ENCODE measurements around the gene TNFRSF1B.

- TF ChIP-seq CTCF (IDR thresholded peaks at IDR 0.05): no peak
- no peak for TF ChIP-seq EP300 (IDR thresholded peaks at IDR 0.05)
- TF ChIP-seq POLR2A (IDR thresholded peaks at IDR 0.05): no peak
Measured at GRCh38 chr1:12228979-12229378, 62.2 kb downstream of the TNFRSF1B start.

Data from tibial nerve (tissue), 4 donors.